Amniotic stem cell (primary cell): Measurements from ENCODE around the gene BICC1.

Experiments
- DNase-seq: peaks from one replicate; lab custom pipeline; 2025; lab: John Stamatoyannopoulos, UW

BICC1 gene

DNA sequence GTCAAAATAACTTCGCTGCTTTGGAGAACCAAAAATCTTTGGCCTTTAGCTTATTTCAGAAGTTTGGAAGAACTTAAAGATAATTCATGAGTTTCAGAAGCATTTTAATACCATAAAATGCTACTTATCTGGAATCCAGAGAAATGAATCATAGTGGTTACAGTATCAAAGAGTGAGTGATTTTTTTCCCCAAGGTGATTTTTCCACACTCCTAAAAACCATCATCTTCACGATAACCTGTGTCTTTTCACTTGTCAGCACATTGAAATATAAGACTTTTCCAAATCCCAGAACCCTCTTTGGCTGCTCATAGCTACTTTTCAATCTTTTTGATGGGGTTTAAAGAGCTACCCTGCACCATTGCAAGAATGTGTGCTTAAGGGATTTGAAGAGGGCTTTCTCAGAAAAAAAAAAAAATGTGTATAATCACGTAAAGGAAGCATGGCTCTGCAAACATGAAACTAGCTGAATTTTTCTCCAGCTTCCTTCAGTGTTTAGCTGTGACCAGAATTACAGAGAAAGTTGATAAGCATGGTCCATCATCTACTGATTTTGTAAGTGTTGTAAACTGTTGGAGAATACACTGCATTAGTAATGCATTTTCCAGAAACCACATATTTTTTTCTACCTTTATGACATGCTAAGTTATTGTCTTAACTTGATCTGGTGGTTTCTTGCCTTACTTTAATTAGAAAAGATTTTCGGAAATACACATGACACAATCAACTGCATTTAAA, 134.9 kb downstream of the BICC1 start:
- DNase-seq: no peak

- DNase-seq: no peak
These were observed 135.5 kb downstream of the BICC1 start for GRCh38 chr10:58648131-58648530.

GRCh38 chr10:58651040-58651439, 138.4 kb downstream of the BICC1 start:
- no peak for DNase-seq

DNA sequence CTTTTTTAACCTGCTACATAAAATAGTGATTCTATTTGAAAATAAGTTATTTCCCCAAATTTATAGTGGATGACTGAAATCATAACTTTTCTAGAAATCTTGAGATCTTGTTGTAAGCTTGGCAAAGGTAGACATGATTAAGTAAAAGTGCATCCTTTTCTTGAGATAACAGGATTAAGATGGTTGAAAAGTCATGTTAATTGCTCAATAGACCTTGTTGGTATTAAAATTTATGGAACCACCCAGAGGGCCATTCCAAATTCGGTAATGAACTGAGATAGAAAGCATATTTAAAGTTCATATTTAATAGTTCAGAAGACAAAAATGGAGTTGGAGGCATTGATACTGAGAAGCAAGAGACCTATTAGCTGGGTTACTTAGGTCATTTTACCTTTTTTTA, 139.1 kb downstream of the BICC1 start:
- no peak for DNase-seq

GRCh38 chr10:58653139-58653538, 140.5 kb downstream of the BICC1 start:
- no peak for DNase-seq

DNA sequence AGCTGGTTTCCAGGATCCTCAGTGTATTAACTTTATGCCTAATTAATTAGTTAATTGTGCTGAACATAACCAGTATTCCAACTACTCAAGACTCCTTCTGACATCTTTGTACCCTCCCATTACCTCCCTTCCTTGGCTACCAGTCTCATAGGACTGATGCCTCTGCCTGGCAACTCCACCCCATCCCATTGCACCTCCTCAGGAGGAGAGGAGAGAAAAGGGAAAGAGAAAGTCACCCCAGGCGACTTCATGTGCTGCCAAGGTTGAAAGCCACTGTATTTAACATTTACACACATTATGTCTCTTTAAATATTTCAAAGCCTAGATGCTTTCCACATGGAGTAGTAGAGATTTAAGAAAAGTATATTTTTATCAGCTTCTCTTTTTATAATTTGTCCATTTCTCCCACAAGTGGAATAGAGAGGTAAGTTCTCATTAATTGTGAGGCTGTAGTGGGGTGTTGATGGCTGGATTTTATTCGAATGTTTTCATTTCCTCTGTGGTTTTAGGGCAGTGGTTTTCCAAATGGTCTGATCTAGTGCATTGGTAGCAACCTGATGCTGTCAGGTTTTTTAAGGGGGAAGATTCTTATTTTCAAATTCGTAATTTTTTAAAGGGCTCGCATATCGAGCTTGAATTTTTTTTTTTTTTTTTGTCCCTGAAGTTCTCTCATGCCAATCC, 148.0 kb downstream of the BICC1 start:
- no peak for DNase-seq

GRCh38 chr10:58661336-58661735, 148.7 kb downstream of the BICC1 start:
- DNase-seq: no peak

DNA sequence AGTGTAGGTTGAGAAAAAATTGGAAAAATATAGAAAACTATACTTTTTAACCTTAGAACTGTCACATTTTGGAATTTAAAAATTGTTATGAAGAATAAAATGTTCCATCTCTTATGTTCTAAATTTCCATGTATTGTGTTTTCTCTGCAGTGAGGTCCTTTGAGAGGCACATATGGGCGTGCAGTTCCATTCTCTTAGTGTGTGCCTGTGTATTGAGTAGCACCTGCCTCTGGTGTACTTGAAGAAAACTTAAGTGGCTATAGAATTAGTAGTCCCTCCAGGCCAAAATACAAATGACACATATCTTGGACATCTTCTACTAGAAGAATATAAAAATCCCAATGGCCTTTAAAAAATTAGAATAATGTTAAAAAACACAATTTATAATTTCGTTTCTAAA, 149.2 kb downstream of the BICC1 start:
- DNase-seq: no peak

GRCh38 chr10:58662314-58662713, 149.6 kb downstream of the BICC1 start:
- peak; percentile 82 for DNase-seq

GRCh38 chr10:58665361-58665760, 152.7 kb downstream of the BICC1 start:
- no peak for DNase-seq

- no peak for DNase-seq
These were observed 153.4 kb downstream of the BICC1 start for GRCh38 chr10:58666024-58666423.

DNA sequence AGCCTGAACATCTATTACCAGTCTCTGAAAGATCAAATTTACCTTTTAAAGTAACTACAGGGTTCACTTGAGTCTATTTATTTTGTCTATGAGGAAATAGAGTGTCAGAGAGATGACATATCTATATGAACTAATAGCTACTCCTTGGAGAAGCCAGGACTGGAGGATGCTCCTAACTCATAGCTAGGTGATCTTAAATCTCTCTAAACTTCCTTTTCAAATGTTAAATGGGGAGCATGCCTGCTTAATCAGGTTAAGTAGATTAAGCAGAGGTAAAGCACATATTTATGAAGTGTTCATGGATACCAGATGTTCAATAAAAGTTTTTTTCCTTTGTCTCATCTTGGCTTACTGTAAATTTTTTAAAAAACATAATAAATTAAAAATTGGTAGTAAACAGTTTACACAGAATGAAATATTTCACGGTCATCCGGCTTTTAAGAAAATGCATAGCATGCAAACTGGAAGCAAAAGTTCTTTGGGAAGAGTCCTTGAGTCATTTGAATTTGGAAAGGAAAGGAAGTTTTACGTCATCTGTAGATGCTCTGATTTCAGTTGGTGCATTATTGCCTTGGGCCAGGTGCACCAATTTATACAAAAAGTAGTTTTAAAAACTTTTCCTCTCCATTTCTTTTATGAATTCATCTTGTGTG, 155.1 kb downstream of the BICC1 start:
- no peak for DNase-seq

- DNase-seq: no peak
These were observed 160.2 kb downstream of the BICC1 start for GRCh38 chr10:58672845-58673244.

GRCh38 chr10:58674251-58674650, 161.6 kb downstream of the BICC1 start:
- no peak for DNase-seq

GRCh38 chr10:58675321-58675720, 162.6 kb downstream of the BICC1 start:
- no peak for DNase-seq

DNA sequence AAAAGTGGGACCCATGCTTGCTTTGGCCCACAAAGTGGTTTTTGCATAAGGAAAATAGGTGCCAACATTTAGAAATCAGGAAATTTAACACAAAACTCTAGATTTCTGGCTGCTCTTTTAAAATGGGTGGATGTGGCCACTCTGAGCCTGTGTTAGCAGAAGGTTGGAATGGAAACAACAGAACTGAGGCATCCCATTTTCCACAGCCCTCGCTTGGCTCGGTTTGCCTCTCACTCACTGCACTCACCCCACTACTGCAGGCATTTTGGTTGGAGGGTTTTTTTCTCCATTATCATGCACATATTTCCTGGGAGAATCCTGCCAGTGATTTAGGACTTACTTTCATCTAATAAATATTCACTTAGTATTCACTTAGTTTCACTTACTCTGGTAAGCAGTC, 178.9 kb downstream of the BICC1 start:
- DNase-seq: no peak

DNA sequence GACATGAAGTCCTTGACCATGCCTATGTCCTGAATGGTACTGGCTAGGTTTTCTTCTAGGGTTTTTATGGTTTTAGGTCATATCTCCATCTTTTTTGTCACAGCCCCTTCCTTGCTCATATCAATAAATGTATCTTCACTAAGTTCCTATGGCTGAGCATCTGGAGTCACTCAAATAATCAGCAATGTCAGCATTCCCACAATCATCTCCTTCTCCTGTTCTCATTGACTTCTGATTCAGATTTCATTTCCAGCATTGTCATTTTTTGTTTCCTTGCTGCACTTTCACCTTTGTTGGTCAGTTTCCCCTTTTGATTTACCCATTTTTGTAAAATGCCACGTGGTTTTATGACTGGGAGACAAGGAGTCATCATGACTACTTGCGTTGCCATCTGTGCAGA, 181.2 kb downstream of the BICC1 start:
- no peak for DNase-seq

DNA sequence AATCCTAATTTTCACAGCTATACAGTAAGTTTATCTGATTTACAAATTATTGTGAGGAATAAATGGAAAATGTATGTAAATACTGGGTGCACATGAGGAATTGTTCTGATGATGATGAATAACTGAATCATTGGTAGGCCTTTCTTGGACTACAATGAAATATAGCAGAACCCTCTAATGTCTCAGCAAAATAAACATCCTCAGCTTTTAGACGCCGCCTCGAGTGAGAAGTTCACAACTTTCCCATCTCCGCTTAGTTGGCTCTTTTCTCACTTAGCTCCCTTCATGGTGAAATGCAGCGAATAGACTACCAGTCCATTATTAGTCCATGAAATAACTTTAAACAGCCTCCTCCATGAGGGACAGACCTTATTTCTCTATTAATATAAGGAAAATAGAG, 182.3 kb downstream of the BICC1 start:
- no peak for DNase-seq

GRCh38 chr10:58696736-58697135, 184.1 kb downstream of the BICC1 start:
- no peak for DNase-seq

DNA sequence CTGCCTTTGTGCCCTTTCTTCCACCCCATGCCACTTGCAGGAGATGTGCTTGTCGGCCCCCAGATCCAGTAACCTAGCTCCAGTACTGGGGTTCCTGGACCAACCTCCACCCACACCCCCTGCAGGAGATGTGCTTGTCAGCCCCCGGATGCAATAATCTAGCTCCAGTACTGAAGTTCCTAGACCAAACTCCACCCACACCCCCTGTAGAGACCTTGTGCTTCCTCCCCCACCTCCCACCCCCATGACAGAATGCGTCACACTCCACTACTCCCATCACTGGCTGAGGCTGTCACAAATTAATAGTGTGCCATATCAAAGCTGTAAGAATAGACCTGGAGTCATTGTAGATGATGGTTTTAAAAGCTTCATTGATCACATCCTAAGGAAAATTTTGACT, 185.0 kb downstream of the BICC1 start:
- DNase-seq: no peak

- DNase-seq: no peak
These were observed 186.2 kb downstream of the BICC1 start for GRCh38 chr10:58698777-58699356.

DNA sequence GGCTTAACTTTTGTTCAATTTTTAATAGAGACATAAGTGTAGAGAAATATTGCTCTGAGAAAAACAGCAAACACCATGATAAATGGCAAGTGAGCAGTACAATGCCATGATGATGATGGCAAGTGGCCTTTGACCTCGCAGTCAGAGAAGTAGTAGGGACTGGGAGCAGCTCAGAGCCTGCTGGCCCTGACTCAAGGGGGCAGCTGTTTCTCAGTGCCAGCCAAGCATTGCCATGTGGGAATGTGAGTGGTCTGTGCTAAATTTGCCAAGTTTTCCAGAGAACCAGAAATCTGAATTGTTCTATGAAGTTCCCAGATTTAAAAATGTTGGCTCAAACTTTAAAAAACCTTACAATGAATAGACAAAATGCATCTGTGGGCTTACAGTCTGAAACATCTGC, 187.9 kb downstream of the BICC1 start:
- no peak for DNase-seq
